Neural cell (in vitro differentiated cells): Measurements from ENCODE around the gene ZSWIM7. TPM values are rescaled to one million over a fixed set of nuclear protein-coding genes. Genes with fewer than 3 reads are reported as not detected.

Experiments
- H2AFZ ChIP-seq: fragments of 200-600, 300-800 bp; sonication (generic), shearing (Covaris generic); 2 replicates; pipeline ENCODE4 v1.6.0; 2014; ENCODE audit warnings: low read depth, mild to moderate bottlenecking, antibody characterized with exemption, low read length, moderate library complexity
- H3F3A ChIP-seq: fragments of 200-600 bp; shearing (Covaris generic); 2 replicates; pipeline ENCODE4 v1.6.1; 2016; ENCODE audit warnings: mild to moderate bottlenecking, moderate library complexity, mixed read lengths, antibody characterized with exemption, low read length; ENCODE audit not compliant: insufficient read depth, poor library complexity, severe bottlenecking
- H3K27ac ChIP-seq: fragments of 200-600, 300-800 bp; sonication (generic), shearing (Covaris generic); 2 replicates; pipeline ENCODE4 v1.5.1; 2014; ENCODE audit warnings: mild to moderate bottlenecking, low read length, moderate library complexity
- H3K27me3 ChIP-seq: fragments of 300-800, 200-600 bp; sonication (generic), shearing (Covaris generic); 2 replicates; pipeline ENCODE4 v1.6.0; 2014; ENCODE audit warnings: mild to moderate bottlenecking, low read depth, low read length, moderate library complexity; ENCODE audit not compliant: insufficient read depth
- H3K36me3 ChIP-seq: fragments of 300-800, 200-600 bp; sonication (generic), shearing (Covaris generic); 2 replicates; pipeline ENCODE4 v1.5.1; 2014; ENCODE audit warnings: mild to moderate bottlenecking, antibody characterized with exemption, low read length, moderate library complexity; ENCODE audit not compliant: insufficient read depth
- H3K4me2 ChIP-seq: fragments of 300-800, 200-600 bp; sonication (generic), shearing (Covaris generic); 2 replicates; pipeline ENCODE4 v1.6.0; 2014; ENCODE audit warnings: mild to moderate bottlenecking, low read length
- H3K4me3 ChIP-seq: fragments of 300-800, 200-600 bp; sonication (generic), shearing (Covaris generic); 2 replicates; pipeline ENCODE4 v1.5.1; 2014; ENCODE audit warnings: mild to moderate bottlenecking, low read length, moderate library complexity
- H3K79me2 ChIP-seq: fragments of 200-600 bp; shearing (Covaris generic); replicated peaks from 2 replicates; pipeline ENCODE4 v1.6.0; 2014; ENCODE audit warnings: mild to moderate bottlenecking, low read length, moderate library complexity; ENCODE audit not compliant: insufficient read depth
- H3K9ac ChIP-seq: fragments of 300-800, 200-600 bp; sonication (generic), shearing (Covaris generic); 2 replicates; pipeline ENCODE4 v1.6.1; 2016; ENCODE audit warnings: mild to moderate bottlenecking, low read length, mixed read lengths
- H3K9me2 ChIP-seq: fragments of 200-600 bp; shearing (Covaris generic); 2 replicates; pipeline ENCODE4 v1.6.1; 2016; ENCODE audit warnings: mild to moderate bottlenecking, low read length, mixed read lengths; ENCODE audit not compliant: insufficient read depth
- H3K9me3 ChIP-seq: fragments of 200-600, 300-800 bp; sonication (generic), shearing (Covaris generic); 2 replicates; pipeline ENCODE4 v1.6.1; 2016; ENCODE audit warnings: mild to moderate bottlenecking, mixed run types, low read length, moderate library complexity, mixed read lengths
- H4K20me1 ChIP-seq: fragments of 200-600 bp; shearing (Covaris generic); 2 replicates; pipeline ENCODE4 v1.6.1; 2016; ENCODE audit warnings: mild to moderate bottlenecking, mixed run types; ENCODE audit not compliant: insufficient read depth
- CTCF ChIP-seq: fragments of 450-650 bp; IDR thresholded peaks from 2 replicates; pipeline ENCODE4 v1.5.1; 2014; ENCODE audit warnings: antibody characterized with exemption, mild to moderate bottlenecking, moderate library complexity; ENCODE audit not compliant: poor library complexity, severe bottlenecking
- EP300 ChIP-seq: fragments of 450-650 bp; conservative IDR thresholded peaks from 2 replicates; pipeline ENCODE4 v1.6.1; 2014; ENCODE audit warnings: antibody characterized with exemption, mild to moderate bottlenecking, moderate library complexity; ENCODE audit not compliant: poor library complexity, severe bottlenecking
- EZH2 ChIP-seq: fragments of 200-600, 300-800 bp; shearing (Covaris generic), sonication (generic); IDR thresholded peaks from 2 replicates; pipeline ENCODE4 v1.6.1; 2014; ENCODE audit warnings: antibody characterized with exemption, low read length, borderline replicate concordance, mild to moderate bottlenecking; ENCODE audit not compliant: insufficient read depth, poor library complexity, severe bottlenecking
- MXI1 ChIP-seq: fragments of 450-650 bp; conservative IDR thresholded peaks from 2 replicates; pipeline ENCODE4 v1.6.1; 2014; ENCODE audit warnings: antibody characterized with exemption, mild to moderate bottlenecking; ENCODE audit not compliant: poor library complexity, severe bottlenecking
- POLR2AphosphoS5 ChIP-seq: IDR thresholded peaks from 2 replicates; pipeline ENCODE4 v1.6.1; 2012
- RAD21 ChIP-seq: fragments of 450-650 bp; conservative IDR thresholded peaks from 2 replicates; pipeline ENCODE4 v1.6.1; 2014; ENCODE audit warnings: antibody characterized with exemption, mild to moderate bottlenecking, moderate library complexity
- REST ChIP-seq: IDR thresholded peaks from 2 replicates; pipeline ENCODE4 v1.6.1; 2012; ENCODE audit warnings: borderline replicate concordance
- SMC3 ChIP-seq: fragments of 450-650 bp; conservative IDR thresholded peaks from 2 replicates; pipeline ENCODE4 v1.6.1; 2014; ENCODE audit warnings: antibody characterized with exemption, mild to moderate bottlenecking, moderate library complexity; ENCODE audit not compliant: poor library complexity
- TAF1 ChIP-seq: IDR thresholded peaks from 2 replicates; pipeline ENCODE4 v1.6.1; 2012; ENCODE audit warnings: low read depth
- polyA plus RNA-seq: library from polyadenylated mRNA; depleted of rRNA; stranded (reverse); fragments of >200 nt; gene quantifications from 2 replicates; pipeline ENCODE4 v1.2.3, GENCODE V29; 2014

ZSWIM7 gene
- polyA plus RNA-seq, 1 donor from 2014 or later, result 34.0 TPM

GRCh38 chr17:15929941-15930340, 69.6 kb downstream of the ZSWIM7 start:
- Histone ChIP-seq H3K9me3 (no peaks in the 10 kb centered on the region), H3K27ac (no peak overlapping the region), H3K9ac (no peak overlapping the region), H3K4me2 (no peak overlapping the region), H3K36me3 (no peaks in the 10 kb centered on the region), H3K4me3 (no peak overlapping the region), H3K9me2 (no peaks in the 10 kb centered on the region), H3F3A (no peaks in the 10 kb centered on the region), H4K20me1 (no peaks in the 10 kb centered on the region), H3K27me3 (no peaks in the 10 kb centered on the region), H3K79me2 (no peaks in the 10 kb centered on the region), H2AFZ (no peak overlapping the region)
- TF ChIP-seq EZH2, result no peak
- no peak for TF ChIP-seq RAD21
- TF ChIP-seq SMC3, result no peak
- TF ChIP-seq MXI1, result no peak
- TF ChIP-seq POLR2AphosphoS5, result no peak
- no peak for TF ChIP-seq TAF1
- TF ChIP-seq CTCF, result no peak
- no peak for TF ChIP-seq EP300
- TF ChIP-seq REST, result no peak

- Histone ChIP-seq H3K27ac (no peak overlapping the region), H3K79me2 (no peaks in the 10 kb centered on the region), H2AFZ (no peak overlapping the region), H3F3A (no peaks in the 10 kb centered on the region), H4K20me1 (no peaks in the 10 kb centered on the region), H3K9me3 (no peaks in the 10 kb centered on the region), H3K4me2 (no peak overlapping the region), H3K4me3 (no peak overlapping the region), H3K27me3 (no peaks in the 10 kb centered on the region), H3K36me3 (no peaks in the 10 kb centered on the region), H3K9me2 (no peaks in the 10 kb centered on the region), H3K9ac (no peak overlapping the region)
- no peak for TF ChIP-seq POLR2AphosphoS5
- TF ChIP-seq EZH2, result no peak
- TF ChIP-seq TAF1, result no peak
- no peak for TF ChIP-seq CTCF
- TF ChIP-seq REST, result no peak
- TF ChIP-seq SMC3, result no peak
- no peak for TF ChIP-seq MXI1
- no peak for TF ChIP-seq RAD21
- no peak for TF ChIP-seq EP300
Measured at GRCh38 chr17:15928286-15928785, 71.2 kb downstream of the ZSWIM7 start.
